GM18873 (cell line): ENCODE data around the gene CREB3L1.
A peak's percentile ranks its signal among the peaks of the same experiment; 100 is the strongest.
"Not testable (repeated sequence)": the region's sequence is repeated elsewhere in the genome, so short reads cannot be mapped to it uniquely, and the experiment has no call there.

Source experiments
- ATAC-seq: cut with Tn5 transposase; IDR thresholded peaks from one replicate; pipeline ENCODE4 v1.9.1; 2021; ENCODE audit warnings: mild to moderate bottlenecking, moderate library complexity, moderate number of reproducible peaks; ENCODE audit not compliant: unreplicated experiment, low FRiP score

Gene CREB3L1

DNA sequence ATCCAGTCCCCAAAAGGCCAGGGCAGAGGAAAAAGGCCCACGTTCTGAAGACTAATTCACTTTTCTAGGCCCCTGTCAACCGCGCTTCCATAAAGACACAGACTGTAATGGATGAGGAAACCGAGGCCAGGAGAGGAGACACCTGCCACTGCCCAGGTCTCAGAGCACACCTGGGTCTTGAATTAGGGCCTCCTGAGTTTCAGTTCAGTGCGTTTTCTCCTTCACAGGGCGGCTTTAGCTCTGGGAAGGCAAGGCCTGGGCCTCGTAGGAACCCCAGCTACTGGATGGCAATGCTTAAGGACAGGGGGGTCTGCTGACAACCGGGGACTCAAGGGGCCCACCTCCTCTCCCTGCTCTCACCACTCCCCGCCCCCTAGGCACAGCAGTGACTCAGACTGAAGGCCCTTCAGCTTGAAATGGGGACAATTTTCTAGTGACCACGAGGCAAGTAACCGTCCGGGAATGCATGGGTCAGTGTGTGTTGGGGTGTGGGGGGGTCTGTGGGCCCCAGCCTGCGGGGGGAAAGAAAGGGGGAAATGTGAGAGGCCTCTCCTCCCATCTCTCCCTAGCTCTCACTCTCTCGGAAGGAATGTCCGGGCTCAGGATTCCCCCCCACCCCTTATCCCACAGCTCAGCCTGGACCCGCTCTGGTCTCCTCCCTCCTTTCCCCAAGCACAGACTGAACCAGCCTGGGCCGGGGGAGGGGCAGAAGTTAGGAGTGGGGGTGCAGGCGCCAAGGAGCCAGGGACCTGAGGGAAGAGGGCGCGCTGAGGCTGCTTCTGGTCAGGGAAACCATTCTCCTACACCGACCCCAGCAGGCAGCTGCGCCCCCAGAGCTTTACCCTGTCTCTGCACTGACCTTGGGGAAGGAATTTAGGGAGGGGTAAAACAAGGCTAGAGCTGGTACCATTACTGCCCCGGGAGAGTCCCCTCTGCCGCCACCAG lies 17.2 kb downstream of the CREB3L1 start:
- ATAC-seq: no peak

DNA sequence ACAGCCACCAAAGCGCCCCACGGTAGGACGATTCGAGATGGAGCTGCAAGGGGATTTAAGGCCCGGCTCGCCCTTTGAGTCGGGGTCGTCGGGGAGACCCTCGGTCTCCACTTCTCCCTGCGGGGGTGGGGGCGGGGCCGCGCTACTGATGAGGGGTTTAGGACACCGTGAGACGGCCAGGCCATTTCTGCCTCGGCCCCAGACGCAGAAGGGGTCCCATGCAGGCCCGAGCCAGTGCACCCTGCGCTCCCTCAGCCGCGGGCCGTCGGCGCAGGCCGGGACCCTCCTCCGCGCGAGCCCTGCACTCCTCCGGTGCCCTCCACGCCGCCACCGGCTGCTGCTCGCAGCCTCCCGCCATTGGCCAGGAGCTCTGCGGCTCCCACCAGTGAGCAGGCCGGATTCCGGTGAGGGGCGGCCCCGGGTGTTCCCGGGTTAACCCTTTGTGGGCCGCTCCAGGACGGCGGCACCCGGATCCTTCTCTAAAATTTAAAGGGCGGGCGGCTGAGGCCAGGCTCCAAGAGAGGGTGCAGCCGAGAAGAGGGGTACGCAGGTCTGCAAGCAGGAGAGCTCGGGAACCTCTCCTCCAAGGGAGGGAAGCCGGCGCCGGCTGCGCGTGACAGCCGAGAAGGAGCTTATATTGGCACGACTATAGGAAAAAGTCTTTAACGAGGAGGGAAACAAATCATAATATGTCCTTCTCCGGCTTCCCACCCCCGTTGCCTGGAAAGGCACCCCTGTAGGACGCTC lies 18.0 kb downstream of the CREB3L1 start:
- ATAC-seq: no peak

DNA sequence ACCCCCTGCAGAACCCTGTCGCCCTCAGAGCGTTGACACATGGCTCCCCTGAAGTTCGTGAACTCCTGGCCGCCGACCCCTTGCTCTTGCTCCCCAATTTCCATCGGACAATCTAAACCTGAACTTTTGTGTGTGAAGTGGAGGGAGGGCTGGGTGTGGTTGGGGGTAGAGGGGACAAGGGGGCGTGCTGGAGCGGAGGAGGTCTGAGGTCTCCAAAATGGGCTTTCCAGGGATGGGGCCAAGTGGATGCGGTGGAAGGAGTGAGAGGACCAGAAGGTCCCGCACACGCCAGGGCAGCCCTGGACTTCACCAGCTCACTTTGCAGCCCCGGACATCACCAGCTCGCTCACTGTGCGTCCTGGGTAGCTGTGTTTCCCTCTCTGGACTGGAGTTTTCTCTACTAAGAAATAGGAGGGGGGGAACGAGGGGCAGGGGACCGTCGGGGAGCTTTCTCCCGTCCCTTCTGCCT lies 18.6 kb downstream of the CREB3L1 start:
- no peak for ATAC-seq

GRCh38 chr11:46296528-46297448 lies 19.3 kb downstream of the CREB3L1 start:
- ATAC-seq: no peak

- ATAC-seq: no peak
These were observed 21.4 kb downstream of the CREB3L1 start for GRCh38 chr11:46298699-46299433.

DNA sequence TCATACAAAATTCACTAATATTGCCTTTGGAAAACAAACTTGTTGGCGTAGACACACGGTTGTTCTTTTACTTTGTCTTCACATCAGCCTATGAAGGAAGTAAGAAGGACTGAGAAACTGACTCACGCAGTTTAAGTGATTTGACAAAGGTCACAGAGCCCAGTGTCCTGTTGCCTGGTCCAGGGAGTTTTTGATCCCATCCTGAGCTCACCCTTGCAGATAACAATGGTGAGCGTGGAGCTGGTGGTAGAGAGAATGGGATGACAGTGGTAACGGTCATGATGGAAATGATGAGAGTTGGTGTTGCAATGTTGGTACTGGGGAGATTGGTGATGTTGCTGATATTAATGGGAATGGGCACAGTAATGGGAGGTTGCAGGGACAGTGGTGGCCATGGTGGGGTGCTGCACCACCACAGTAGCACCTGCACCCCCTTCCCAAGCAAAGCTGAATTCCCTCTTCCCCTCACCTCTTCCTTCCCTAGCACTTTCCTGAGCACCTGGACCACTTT lies 22.0 kb downstream of the CREB3L1 start:
- no peak for ATAC-seq

DNA sequence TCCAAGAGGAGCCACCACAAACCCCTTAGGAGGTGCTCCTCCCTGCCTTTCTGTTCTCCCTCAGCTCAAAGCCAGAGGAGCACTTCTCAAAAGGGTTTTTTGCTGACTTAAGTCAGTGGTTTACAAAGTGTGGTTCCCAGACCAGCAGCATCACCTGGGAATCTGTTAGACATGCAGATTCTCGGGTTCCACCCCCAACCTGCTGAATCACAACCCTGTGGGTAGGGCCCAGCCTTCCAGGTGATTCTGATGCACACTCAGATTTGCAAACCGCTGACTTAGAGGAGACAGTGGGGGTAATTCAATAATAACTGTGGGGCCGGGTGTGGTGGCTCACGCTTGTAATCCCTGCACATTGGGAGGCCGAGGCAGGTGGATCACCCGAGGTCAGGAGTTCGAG lies 22.8 kb downstream of the CREB3L1 start:
- ATAC-seq: no peak

DNA sequence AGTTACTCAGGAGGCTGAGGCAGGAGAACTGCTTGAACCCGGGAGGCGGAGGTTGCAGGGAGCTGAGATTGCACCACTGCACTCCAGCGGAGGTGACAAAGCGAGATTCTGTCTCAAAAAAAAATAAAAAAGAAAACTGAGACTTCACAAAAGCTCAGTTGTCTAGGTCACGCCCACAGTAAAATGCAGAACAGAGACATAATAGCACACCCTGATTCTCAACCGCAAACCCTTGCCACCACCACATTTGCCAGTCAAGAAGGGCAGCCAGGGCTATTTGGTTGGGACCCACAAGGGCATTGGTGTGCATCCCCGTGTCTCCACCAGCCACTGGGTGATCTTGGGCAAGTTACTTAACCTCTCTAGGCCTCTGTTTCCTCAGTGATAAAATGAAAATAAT lies 25.4 kb downstream of the CREB3L1 start:
- peak; percentile 80 for ATAC-seq

- ATAC-seq: not testable (repeated sequence)
These were observed 26.6 kb downstream of the CREB3L1 start for GRCh38 chr11:46304036-46304435.

- no peak for ATAC-seq
These were observed 27.2 kb downstream of the CREB3L1 start for GRCh38 chr11:46304605-46305179.

GRCh38 chr11:46305295-46305694 lies 27.8 kb downstream of the CREB3L1 start:
- ATAC-seq: no peak

DNA sequence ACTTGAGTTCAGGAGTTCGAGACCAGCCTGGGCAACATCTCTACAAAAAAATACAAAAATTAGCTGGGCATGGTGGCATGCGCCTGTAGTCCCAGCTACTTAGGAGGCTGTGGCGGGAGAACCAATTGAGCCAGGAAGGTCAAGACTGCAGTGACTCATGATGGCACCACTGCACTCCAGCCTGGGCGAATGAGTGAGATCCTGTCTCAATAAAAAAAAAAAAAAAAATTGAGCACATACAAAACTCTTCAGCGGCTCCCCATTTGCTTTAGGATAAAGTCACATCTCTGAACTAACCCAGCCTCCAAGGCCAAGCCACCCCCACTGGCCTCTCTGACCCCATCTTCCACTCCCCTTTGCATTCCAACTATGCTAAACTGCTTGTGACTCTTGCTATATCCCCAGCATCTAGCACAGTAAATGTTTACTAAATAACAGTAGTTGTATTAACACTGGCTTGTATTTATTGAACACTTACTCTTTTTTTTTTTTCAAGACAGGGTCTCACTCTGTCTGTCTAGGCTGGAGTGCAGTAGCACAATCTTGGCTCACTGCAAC lies 28.9 kb downstream of the CREB3L1 start:
- no peak for ATAC-seq

DNA sequence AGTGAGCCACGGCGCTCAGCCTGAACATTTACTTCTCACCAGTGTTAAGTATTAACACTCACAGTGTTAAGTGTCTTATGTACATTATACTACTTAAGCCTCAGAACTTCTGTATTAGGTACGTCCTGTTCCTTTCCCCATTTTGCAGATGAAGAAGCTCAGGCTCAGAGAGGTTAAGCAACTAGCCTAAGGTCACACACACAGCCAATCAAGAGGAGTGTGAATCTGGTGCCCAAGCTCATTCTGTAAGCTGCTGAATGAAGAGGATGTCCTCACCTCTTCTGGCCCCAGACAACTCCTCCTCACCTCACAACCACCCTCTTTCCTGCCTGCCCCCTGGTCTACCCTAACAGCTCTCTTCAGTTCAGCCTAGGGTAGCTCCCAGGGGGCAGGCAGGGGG lies 29.9 kb downstream of the CREB3L1 start:
- no peak for ATAC-seq

- ATAC-seq: no peak
These were observed 30.4 kb downstream of the CREB3L1 start for GRCh38 chr11:46307785-46308341.

DNA sequence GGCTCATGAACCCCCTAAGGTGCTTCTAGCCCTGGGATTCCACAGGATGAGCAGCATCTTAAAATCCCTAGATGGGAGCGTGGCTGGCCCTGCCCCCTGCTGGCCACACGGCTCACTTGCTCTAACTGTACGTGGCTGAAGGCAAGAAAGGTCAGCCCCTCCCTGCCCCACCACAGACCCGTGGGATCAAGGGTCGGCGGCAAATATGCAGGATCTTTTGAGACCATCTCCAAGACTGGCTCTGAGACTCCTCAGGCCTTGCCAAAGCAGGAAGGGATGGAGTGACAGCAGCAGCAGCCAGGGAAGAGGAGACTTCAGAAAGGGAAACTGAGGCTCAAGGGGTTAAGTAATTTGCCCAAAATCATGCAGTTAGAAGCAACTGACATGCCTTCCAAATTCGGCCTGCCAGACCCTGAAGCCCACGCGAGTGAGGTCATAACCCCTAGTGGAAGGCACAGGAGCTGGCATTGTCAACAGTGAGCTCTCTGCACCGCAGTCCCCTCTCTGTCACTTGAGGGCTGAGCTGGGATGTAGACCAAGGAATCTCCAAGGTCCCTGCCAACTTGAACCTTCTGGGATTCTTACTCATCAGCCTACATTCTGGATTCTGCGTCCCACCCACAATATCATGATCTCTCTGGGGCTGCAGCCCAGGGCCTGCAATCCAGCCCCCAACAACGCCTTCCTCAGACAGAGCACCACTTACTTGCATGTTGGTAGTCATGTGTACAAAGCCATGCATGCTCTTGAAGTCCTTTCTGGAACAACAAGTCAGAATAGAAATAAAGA lies 31.4 kb downstream of the CREB3L1 start:
- no peak for ATAC-seq

- no peak for ATAC-seq
These were observed 32.4 kb downstream of the CREB3L1 start for GRCh38 chr11:46309814-46310259.

DNA sequence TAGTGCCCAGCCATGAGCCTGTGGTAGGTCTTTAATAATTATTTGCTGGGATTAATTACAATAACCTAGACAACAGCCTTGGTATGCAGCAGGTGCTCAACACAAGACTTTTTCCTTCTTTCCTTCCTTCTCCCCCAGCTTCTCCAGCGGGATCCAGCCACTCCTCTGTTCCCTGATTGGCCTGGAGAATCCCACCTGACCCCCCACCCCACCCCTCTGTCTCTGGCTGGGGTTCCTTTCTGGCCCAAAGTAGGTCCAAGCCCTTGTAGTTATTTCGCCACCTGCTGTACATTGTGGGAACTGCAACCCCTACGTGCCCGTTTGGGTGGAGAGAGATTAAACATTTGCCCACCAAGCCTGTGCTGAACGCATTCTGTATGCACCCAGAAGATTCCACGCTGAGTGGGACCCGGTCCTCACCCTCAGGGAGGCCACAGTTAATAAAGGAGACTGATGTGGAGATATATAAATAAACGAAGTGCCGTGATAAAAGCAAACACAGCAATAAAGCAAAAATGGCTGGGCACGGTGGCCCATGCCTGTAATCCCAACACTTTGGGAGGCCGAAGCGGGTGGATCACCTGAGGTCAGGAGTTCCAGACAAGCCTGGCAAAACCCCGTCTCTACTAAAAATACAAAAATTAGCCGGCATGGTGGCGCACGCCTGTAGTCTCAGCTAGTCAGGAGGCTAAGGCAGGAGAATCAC lies 37.7 kb downstream of the CREB3L1 start:
- ATAC-seq: no peak
